GM18870 (cell line): ENCODE data around the gene LCN10.
"Not testable (repeated sequence)": the region's sequence is repeated elsewhere in the genome, so short reads cannot be mapped to it uniquely, and the experiment has no call there.

Experiments
- ATAC-seq: cut with Tn5 transposase; IDR thresholded peaks from one replicate; pipeline ENCODE4 v1.9.1; 2021; ENCODE audit warnings: moderate library complexity; ENCODE audit not compliant: unreplicated experiment

LCN10 gene

GRCh38 chr9:136721339-136722092 is 21.2 kb downstream of the LCN10 start:
- no peak for ATAC-seq

- no peak for ATAC-seq
These were observed 21.8 kb downstream of the LCN10 start for GRCh38 chr9:136720898-136721338.

GRCh38 chr9:136720251-136720897 is 22.4 kb downstream of the LCN10 start:
- no peak for ATAC-seq

- ATAC-seq: no peak
These were observed 23.4 kb downstream of the LCN10 start for GRCh38 chr9:136719195-136719880.

- ATAC-seq: no peak
These were observed 24.2 kb downstream of the LCN10 start for GRCh38 chr9:136718345-136719194.

- ATAC-seq: no peak
These were observed 25.3 kb downstream of the LCN10 start for GRCh38 chr9:136717399-136717798.

- ATAC-seq: no peak
These were observed 27.9 kb downstream of the LCN10 start for GRCh38 chr9:136714893-136715274.

GRCh38 chr9:136714096-136714892 is 28.4 kb downstream of the LCN10 start:
- ATAC-seq: no peak

GRCh38 chr9:136713550-136713949 is 29.2 kb downstream of the LCN10 start:
- no peak for ATAC-seq

- ATAC-seq: no peak
These were observed 29.8 kb downstream of the LCN10 start for GRCh38 chr9:136712690-136713544.

- no peak for ATAC-seq
These were observed 30.7 kb downstream of the LCN10 start, which contains the start of gene DIPK1B for GRCh38 chr9:136711751-136712689. TSS of gene DIPK1B (plus strand) at chr9:136712572. CDS start at chr9:136712666, 94 bp downstream.

GRCh38 chr9:136711219-136711648 is 31.5 kb downstream of the LCN10 start:
- not testable (repeated sequence) for ATAC-seq

GRCh38 chr9:136710543-136710942 is 32.2 kb downstream of the LCN10 start:
- no peak for ATAC-seq

GRCh38 chr9:136709454-136710109 is 33.2 kb downstream of the LCN10 start:
- no peak for ATAC-seq

GRCh38 chr9:136707849-136708517 is 34.8 kb downstream of the LCN10 start:
- ATAC-seq: no peak

GRCh38 chr9:136707011-136707410 is 35.7 kb downstream of the LCN10 start:
- ATAC-seq: no peak

GRCh38 chr9:136705564-136705963 is 37.2 kb downstream of the LCN10 start:
- no peak for ATAC-seq
